Brain microvascular endothelial cell (primary cell): Measurements from ENCODE around the gene RANBP17.

Experiments used
- DNase-seq: peaks from one replicate; pipeline ENCODE4 v3.0.0-alpha.2; 2020
- H3K27ac ChIP-seq: fragments of 250-450 bp; sonication (Bioruptor Pico); 2 replicates; pipeline ENCODE4 v1.5.1; 2020; ENCODE audit warnings: mild to moderate bottlenecking, moderate library complexity
- H3K27me3 ChIP-seq: fragments of 250-450 bp; sonication (Bioruptor Pico); replicated peaks from 2 replicates; pipeline ENCODE4 v1.5.1; 2020; ENCODE audit warnings: mild to moderate bottlenecking
- H3K36me3 ChIP-seq: fragments of 250-450 bp; sonication (Bioruptor Pico); replicated peaks from 2 replicates; pipeline ENCODE4 v1.5.1; 2020; ENCODE audit warnings: mild to moderate bottlenecking
- H3K4me3 ChIP-seq: 2 replicates; pipeline ENCODE4 v1.5.1; 2011; ENCODE audit warnings: low read depth, mild to moderate bottlenecking, control low read depth, low read length, moderate library complexity
- CTCF ChIP-seq: IDR thresholded peaks from 2 replicates; pipeline ENCODE4 v1.5.1; 2011; ENCODE audit warnings: low read depth, mild to moderate bottlenecking, moderate library complexity, low read length, control low read depth, inconsistent platforms; ENCODE audit errors: missing control alignments
- in situ Hi-C: cut with HindIII; loops from 2 replicates; pipeline ENCODE4 v1.10.0; 2017; ENCODE audit warnings: low sequenced_read_pairs, low pct_ligation_motif_present

Gene RANBP17

GRCh38 chr5:171315925-171316257, 454.1 kb downstream of the RANBP17 start:
- peaks cover 94% of the 10 kb centered on the region for H3K27me3 ChIP-seq

GRCh38 chr5:171316258-171317121, 454.7 kb downstream of the RANBP17 start:
- no peak overlapping the region for H3K27ac ChIP-seq
- H3K27me3 ChIP-seq: peaks cover 92% of the 10 kb centered on the region
- no peak overlapping the region for H3K4me3 ChIP-seq
- no peaks in the 10 kb centered on the region for H3K36me3 ChIP-seq
- TF ChIP-seq CTCF: no peak
- in situ Hi-C loops: no loop called here
- DNase-seq: no peak

More at GRCh38 chr5:171315925-171316257, 454.1 kb downstream of the RANBP17 start:
- DNase-seq: no peak
- no peak overlapping the region for H3K4me3 ChIP-seq
- H3K27ac ChIP-seq: no peak overlapping the region
- no peak for TF ChIP-seq CTCF
- H3K36me3 ChIP-seq: no peaks in the 10 kb centered on the region
- in situ Hi-C loops: no loop called here

GRCh38 chr5:171317230-171317629, 455.4 kb downstream of the RANBP17 start:
- in situ Hi-C loops: no loop called here
- no peak for DNase-seq
- Histone ChIP-seq H3K27ac (no peak overlapping the region), H3K27me3 (peaks cover 90% of the 10 kb centered on the region), H3K36me3 (no peaks in the 10 kb centered on the region), H3K4me3 (no peak overlapping the region)
- no peak for TF ChIP-seq CTCF

- no peak overlapping the region for H3K4me3 ChIP-seq
- no peak for TF ChIP-seq CTCF
- no peak overlapping the region for H3K27ac ChIP-seq
- H3K36me3 ChIP-seq: no peaks in the 10 kb centered on the region
- peaks cover 90% of the 10 kb centered on the region for H3K27me3 ChIP-seq
- DNase-seq: no peak
- in situ Hi-C loops: no loop called here
Observed at GRCh38 chr5:171318026-171318425, 456.2 kb downstream of the RANBP17 start.

GRCh38 chr5:171321447-171321846, 459.6 kb downstream of the RANBP17 start:
- in situ Hi-C loops: no loop called here

More at GRCh38 chr5:171321447-171321846, 459.6 kb downstream of the RANBP17 start:
- no peak overlapping the region for H3K27ac ChIP-seq
- TF ChIP-seq CTCF: no peak
- H3K36me3 ChIP-seq: no peaks in the 10 kb centered on the region
- H3K27me3 ChIP-seq: peaks cover 81% of the 10 kb centered on the region
- H3K4me3 ChIP-seq: no peak overlapping the region
- no peak for DNase-seq
